NB4 (cell line): ENCODE data around the gene WIZ.
A peak's percentile ranks its signal among the peaks of the same experiment; 100 is the strongest.

ENCODE experiments used
- DNase-seq: peaks from one replicate; pipeline ENCODE4 v3.0.0; 2010; ENCODE audit warnings: low read depth
- H3K4me3 ChIP-seq: one replicate; pipeline ENCODE4 v1.5.1; 2011; ENCODE audit warnings: mild to moderate bottlenecking, low read depth, low read length, moderate library complexity
- CTCF ChIP-seq: IDR thresholded peaks from one replicate; pipeline ENCODE4 v1.5.1; 2012; ENCODE audit warnings: low read depth, low read length
- MAX ChIP-seq: IDR thresholded peaks from 2 replicates; pipeline ENCODE4 v1.6.1; 2011; ENCODE audit warnings: low read depth, low read length
- MYC ChIP-seq: IDR thresholded peaks from 2 replicates; pipeline ENCODE4 v1.6.1; 2011; ENCODE audit warnings: low read depth, low read length
- POLR2A ChIP-seq: IDR thresholded peaks from 2 replicates; pipeline ENCODE4 v1.6.1; 2011; ENCODE audit warnings: mild to moderate bottlenecking; ENCODE audit not compliant: insufficient read length; ENCODE audit errors: extremely low read depth

WIZ gene

DNA sequence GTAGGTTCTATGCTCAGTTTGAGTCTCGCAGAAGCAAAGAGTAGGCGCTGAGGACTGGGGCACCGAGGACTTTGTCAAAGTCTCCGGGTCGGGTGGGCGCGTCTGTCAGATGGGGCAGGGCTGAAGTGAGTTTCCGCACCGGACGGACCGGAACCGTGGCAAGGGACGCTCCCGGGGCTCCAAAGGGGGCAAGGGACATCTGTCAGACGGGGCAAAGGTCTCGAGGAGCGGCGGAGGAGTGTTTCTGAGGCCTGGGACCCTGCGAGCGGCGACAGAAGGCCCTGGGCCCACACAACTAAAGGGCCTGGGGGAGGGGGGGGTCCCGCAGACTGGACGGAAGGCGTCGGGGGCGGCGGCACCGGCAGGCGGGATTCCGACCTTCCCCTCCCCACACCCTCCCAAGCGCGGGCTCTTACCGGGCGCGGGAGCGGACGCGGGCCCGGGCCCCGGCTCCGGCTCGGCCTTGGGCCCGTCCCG lies 17.7 kb downstream of the WIZ start:
- TF ChIP-seq CTCF (no peak), MYC (no peak), MAX (no peak), POLR2A (no peak)
- no peak for DNase-seq
- peak overlapping the region; percentile 84 for H3K4me3 ChIP-seq

- TF ChIP-seq MYC (no peak), CTCF (no peak), POLR2A (no peak), MAX (no peak)
- DNase-seq = no peak
- H3K4me3 ChIP-seq = peak overlapping the region; percentile 84
These were observed 18.2 kb downstream of the WIZ start for GRCh38 chr19:15431396-15432017.

DNA sequence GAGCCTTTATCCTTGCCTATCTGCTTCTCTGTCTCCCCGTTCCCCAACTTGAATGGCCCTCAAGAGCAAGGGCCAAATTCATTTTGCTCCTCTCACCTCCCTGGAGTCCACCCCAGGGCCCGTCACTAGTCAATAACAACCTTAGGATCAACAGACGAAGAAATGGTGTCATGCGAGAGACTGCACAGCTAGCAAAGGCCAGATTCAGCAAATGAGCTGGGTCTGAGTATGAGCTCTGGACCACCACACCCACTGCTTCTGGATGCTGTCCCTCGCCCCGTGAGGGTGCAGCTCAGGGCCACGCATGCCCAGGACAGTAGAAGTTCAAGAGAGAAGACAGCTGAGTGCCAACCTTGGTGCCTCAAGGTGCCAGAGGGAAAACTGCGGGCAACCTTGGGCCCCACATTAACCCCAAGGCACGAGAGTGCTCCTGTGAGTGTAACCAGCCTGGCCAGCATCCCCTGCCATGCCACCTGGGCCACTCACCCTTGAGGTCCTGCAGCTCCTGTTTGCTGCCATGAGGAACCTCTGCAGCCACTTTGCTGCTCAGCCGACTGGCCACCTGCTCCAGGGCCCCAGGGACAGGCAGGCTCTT lies 19.1 kb downstream of the WIZ start:
- H3K4me3 ChIP-seq = no peak overlapping the region
- no peak for DNase-seq
- TF ChIP-seq MAX = no peak
- TF ChIP-seq CTCF = no peak
- TF ChIP-seq POLR2A = no peak

GRCh38 chr19:15429825-15430467 lies 19.8 kb downstream of the WIZ start:
- no peak for TF ChIP-seq CTCF
- TF ChIP-seq MYC = no peak
- no peak for TF ChIP-seq POLR2A
- TF ChIP-seq MAX = no peak
- no peak overlapping the region for H3K4me3 ChIP-seq

GRCh38 chr19:15428956-15429824 lies 20.6 kb downstream of the WIZ start:
- TF ChIP-seq CTCF = no peak
- no peak for TF ChIP-seq MYC
- TF ChIP-seq MAX = no peak
- TF ChIP-seq POLR2A = no peak
- DNase-seq = no peak
- H3K4me3 ChIP-seq = no peak overlapping the region

More at GRCh38 chr19:15429825-15430467, 19.8 kb downstream of the WIZ start:
- no peak for DNase-seq
